Caco-2 (cell line): ENCODE measurements around the gene GAMT. TPM values are rescaled to one million over a fixed set of nuclear protein-coding genes. Genes with fewer than 3 reads are reported as not detected.
A peak's percentile ranks its signal among the peaks of the same experiment; 100 is the strongest.

Source experiments
- BruUV-seq: library from RNA; stranded (reverse); fragments of 400-500 nt; replicated peaks from 2 replicates; lab custom pipeline; 2021; lab: Mats Ljungman, UMichigan
- CTCF ChIA-PET: fragments of 300-600 bp; sonication (Branson Sonifier 250); formaldehyde crosslinking; loops from one replicate; lab custom pipeline; 2022; ENCODE audit warnings: antibody characterized with exemption; lab: Charles Lee
- POLR2A ChIA-PET: fragments of 300-600 bp; sonication (Branson Sonifier 250); formaldehyde crosslinking; loops from one replicate; lab custom pipeline; 2022; ENCODE audit warnings: antibody characterized with exemption; lab: Charles Lee
- DNase-seq, 2 experiments: peaks; one replicate each; pipeline versions ENCODE4 v3.0.0 to v3.0.0-alpha.2; 2020 to 2022
- H3K27me3 ChIP-seq: replicated peaks from 2 replicates; pipeline ENCODE4 v1.6.0; 2011; ENCODE audit warnings: low read length; ENCODE audit not compliant: control insufficient read depth, insufficient read depth
- H3K36me3 ChIP-seq: 2 replicates; pipeline ENCODE4 v1.5.1; 2011; ENCODE audit warnings: low read length; ENCODE audit not compliant: control insufficient read depth, insufficient read depth
- H3K4me1 ChIP-seq: fragments of 250-450 bp; sonication (Bioruptor Pico); 2 replicates; pipeline ENCODE4 v1.5.1; 2020; ENCODE audit warnings: mild to moderate bottlenecking
- H3K4me3 ChIP-seq: 2 replicates; pipeline ENCODE4 v1.5.1; 2011; ENCODE audit warnings: low read depth, mild to moderate bottlenecking, control low read depth, low read length
- H3K9me3 ChIP-seq: fragments of 250-450 bp; sonication (Bioruptor Pico); 2 replicates; pipeline ENCODE4 v1.5.1; 2020; ENCODE audit warnings: mild to moderate bottlenecking, moderate library complexity
- H3K27ac Mint-ChIP-seq: one replicate; pipeline ENCODE4 v1.8.0; 2022; ENCODE audit warnings: mixed read lengths; ENCODE audit not compliant: unreplicated experiment
- H3K27me3 Mint-ChIP-seq: one replicate; pipeline ENCODE4 v1.8.0; 2022; ENCODE audit warnings: mixed read lengths; ENCODE audit not compliant: insufficient read depth, unreplicated experiment
- H3K36me3 Mint-ChIP-seq: one replicate; pipeline ENCODE4 v1.8.0; 2022; ENCODE audit warnings: mild to moderate bottlenecking, mixed read lengths; ENCODE audit not compliant: insufficient read depth, unreplicated experiment
- H3K4me1 Mint-ChIP-seq: one replicate; pipeline ENCODE4 v1.8.0; 2022; ENCODE audit warnings: low read depth, mixed read lengths; ENCODE audit not compliant: unreplicated experiment
- H3K4me3 Mint-ChIP-seq: one replicate; pipeline ENCODE4 v1.8.0; 2022; ENCODE audit warnings: mild to moderate bottlenecking, moderate library complexity, mixed read lengths; ENCODE audit not compliant: unreplicated experiment
- H3K9me3 Mint-ChIP-seq: one replicate; pipeline ENCODE4 v1.8.0; 2022; ENCODE audit warnings: mixed read lengths; ENCODE audit not compliant: unreplicated experiment
- CTCF ChIP-seq, 2 experiments: fragments of 200-600 bp in 1 of 2; IDR thresholded peaks; 1 replicate in 1 of 2; 2 replicates in 1 of 2; pipeline versions ENCODE4 v1.5.1 to v1.8.0; 2011 to 2022; ENCODE audit warnings: antibody characterized with exemption in 1 of 2, control low read depth in 1 of 2, inconsistent platforms in 1 of 2, low read depth in 1 of 2, low read length in 1 of 2, mild to moderate bottlenecking in 1 of 2, moderate library complexity in 1 of 2; ENCODE audit not compliant: insufficient read depth in 1 of 2, severe bottlenecking in 1 of 2, unreplicated experiment in 1 of 2
- intact Hi-C: fragments of 100-400 bp; cut with micrococcal nuclease; formaldehyde crosslinking; loops from one replicate; pipeline ENCODE4 v1.10.0; 2022; ENCODE audit not compliant: unreplicated experiment
- total RNA-seq: library from RNA; stranded (reverse); gene quantifications from 2 replicates; pipeline ENCODE4 v1.2.3, GENCODE V29; 2022

The GAMT gene
- total RNA-seq, 1 experiment from 2014 or later: 75.7 TPM

GRCh38 chr19:1423436-1424191, 22.3 kb upstream of the GAMT start:
- no peaks in the 10 kb centered on the region for H3K9me3 ChIP-seq
- ChIA-PET CTCF (no interaction called here), POLR2A (no interaction called here)
- no peak for DNase-seq
- H3K4me1 ChIP-seq: peaks cover 26% of the 10 kb centered on the region
- BruUV-seq: no TSS peak
- no peak overlapping the region for H3K4me3 ChIP-seq
- no peaks in the 10 kb centered on the region; the same call in none of the 2 replicates for H3K36me3 ChIP-seq
- H3K4me3 Mint-ChIP-seq: peak overlapping the region; percentile 59
- H3K4me1 Mint-ChIP-seq: peaks cover 24% of the 10 kb centered on the region
- peaks cover 91% of the 10 kb centered on the region for H3K36me3 Mint-ChIP-seq
- TF ChIP-seq CTCF (IDR thresholded peaks at IDR 0.05; ENCODE audit: insufficient read depth in 1 of 2, low read depth in 1 of 2, low read length in 1 of 2, severe bottlenecking in 1 of 2, unreplicated experiment in 1 of 2): no peak
- no peaks in the 10 kb centered on the region for H3K27me3 ChIP-seq
- intact Hi-C loops: no loop called here
- peak overlapping the region; percentile 34 for H3K27ac Mint-ChIP-seq
- no peaks in the 10 kb centered on the region for H3K27me3 Mint-ChIP-seq
- H3K9me3 Mint-ChIP-seq: no peaks in the 10 kb centered on the region

- no peak for TF ChIP-seq CTCF (IDR thresholded peaks at IDR 0.05; ENCODE audit: insufficient read depth in 1 of 2, low read depth in 1 of 2, low read length in 1 of 2, severe bottlenecking in 1 of 2, unreplicated experiment in 1 of 2)
- no peak overlapping the region for H3K4me3 ChIP-seq
- no peaks in the 10 kb centered on the region for H3K9me3 ChIP-seq
- no TSS peak for BruUV-seq
- H3K4me1 ChIP-seq: peaks cover 26% of the 10 kb centered on the region
- ChIA-PET POLR2A (no interaction called here), CTCF (no interaction called here)
- Mint-ChIP-seq H3K27me3 (no peaks in the 10 kb centered on the region), H3K4me3 (no peak overlapping the region), H3K9me3 (no peaks in the 10 kb centered on the region), H3K4me1 (peaks cover 24% of the 10 kb centered on the region), H3K27ac (peak overlapping the region; percentile 34), H3K36me3 (peaks cover 91% of the 10 kb centered on the region)
- intact Hi-C loops: no loop called here
- DNase-seq: no peak
- no peaks in the 10 kb centered on the region; the same call in none of the 2 replicates for H3K36me3 ChIP-seq
- H3K27me3 ChIP-seq: no peaks in the 10 kb centered on the region
Observed at GRCh38 chr19:1422943-1423342, 21.6 kb upstream of the GAMT start.

- BruUV-seq: no TSS peak
- Histone ChIP-seq H3K4me1 (peaks cover 26% of the 10 kb centered on the region), H3K36me3 (no peaks in the 10 kb centered on the region; the same call in none of the 2 replicates), H3K27me3 (no peaks in the 10 kb centered on the region), H3K9me3 (no peaks in the 10 kb centered on the region), H3K4me3 (no peak overlapping the region)
- intact Hi-C loops: no loop called here
- DNase-seq: no peak
- no peaks in the 10 kb centered on the region for H3K9me3 Mint-ChIP-seq
- ChIA-PET CTCF (no interaction called here), POLR2A (no interaction called here)
- H3K27me3 Mint-ChIP-seq: no peaks in the 10 kb centered on the region
- H3K27ac Mint-ChIP-seq: no peak overlapping the region
- H3K36me3 Mint-ChIP-seq: peaks cover 91% of the 10 kb centered on the region
- H3K4me1 Mint-ChIP-seq: peaks cover 24% of the 10 kb centered on the region
- no peak overlapping the region for H3K4me3 Mint-ChIP-seq
- no peak for TF ChIP-seq CTCF (IDR thresholded peaks at IDR 0.05; ENCODE audit: insufficient read depth in 1 of 2, low read depth in 1 of 2, low read length in 1 of 2, severe bottlenecking in 1 of 2, unreplicated experiment in 1 of 2)
Observed at GRCh38 chr19:1422360-1422759, 21.0 kb upstream of the GAMT start.
